PC-9 (cell line): Measurements from ENCODE around the gene SLC7A11.
"Not testable (repeated sequence)": the region's sequence is repeated elsewhere in the genome, so short reads cannot be mapped to it uniquely, and the experiment has no call there.

Experiments used
- EZH2 ChIP-seq: fragments of 200-600 bp; sonication (generic); IDR thresholded peaks from 2 replicates; pipeline ENCODE4 v1.8.0; 2017; ENCODE audit warnings: antibody characterized with exemption, low read depth
- TF ChIP-seq, protein P1 (sequence below): fragments of 200-600 bp; sonication (generic); conservative IDR thresholded peaks from 2 replicates; pipeline ENCODE4 v1.6.1; 2017; ENCODE audit warnings: mixed run types, antibody characterized with exemption, mild to moderate bottlenecking, moderate library complexity

DNA sequence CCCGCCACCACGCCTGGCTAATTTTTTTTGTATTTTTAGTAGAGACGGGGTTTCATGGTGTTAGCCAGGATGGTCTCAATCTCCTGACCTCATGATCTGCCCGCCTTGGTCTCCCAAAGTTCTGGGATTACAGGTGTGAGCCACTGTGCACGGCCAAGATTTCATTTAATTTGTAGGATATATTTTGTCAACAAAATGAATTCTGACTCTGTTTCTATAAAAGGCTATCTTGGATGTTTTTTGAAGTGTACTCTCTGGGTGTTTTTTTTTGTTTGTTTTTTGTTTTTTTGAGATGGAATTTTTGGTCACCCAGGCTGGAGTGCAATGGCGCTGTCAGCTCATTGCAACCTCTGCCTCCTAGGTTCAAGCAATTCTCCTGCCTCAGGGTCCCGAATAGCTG is 5.0 kb downstream of the SLC7A11 start:
- TF ChIP-seq, protein P1, sequence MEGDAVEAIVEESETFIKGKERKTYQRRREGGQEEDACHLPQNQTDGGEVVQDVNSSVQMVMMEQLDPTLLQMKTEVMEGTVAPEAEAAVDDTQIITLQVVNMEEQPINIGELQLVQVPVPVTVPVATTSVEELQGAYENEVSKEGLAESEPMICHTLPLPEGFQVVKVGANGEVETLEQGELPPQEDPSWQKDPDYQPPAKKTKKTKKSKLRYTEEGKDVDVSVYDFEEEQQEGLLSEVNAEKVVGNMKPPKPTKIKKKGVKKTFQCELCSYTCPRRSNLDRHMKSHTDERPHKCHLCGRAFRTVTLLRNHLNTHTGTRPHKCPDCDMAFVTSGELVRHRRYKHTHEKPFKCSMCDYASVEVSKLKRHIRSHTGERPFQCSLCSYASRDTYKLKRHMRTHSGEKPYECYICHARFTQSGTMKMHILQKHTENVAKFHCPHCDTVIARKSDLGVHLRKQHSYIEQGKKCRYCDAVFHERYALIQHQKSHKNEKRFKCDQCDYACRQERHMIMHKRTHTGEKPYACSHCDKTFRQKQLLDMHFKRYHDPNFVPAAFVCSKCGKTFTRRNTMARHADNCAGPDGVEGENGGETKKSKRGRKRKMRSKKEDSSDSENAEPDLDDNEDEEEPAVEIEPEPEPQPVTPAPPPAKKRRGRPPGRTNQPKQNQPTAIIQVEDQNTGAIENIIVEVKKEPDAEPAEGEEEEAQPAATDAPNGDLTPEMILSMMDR, result not testable (repeated sequence)
- not testable (repeated sequence) for TF ChIP-seq EZH2
